ENCODE measurements around the gene CACNA2D3.

The CACNA2D3 gene

GRCh38 chr3:54164192-54164975, 42.0 kb downstream of the CACNA2D3 start:
- DNase-seq = no peak
- Histone ChIP-seq H3K27me3 (no peaks in the 10 kb centered on the region), H3K9me3 (no peaks in the 10 kb centered on the region), H3K27ac (no peak overlapping the region), H3K4me1 (no peaks in the 10 kb centered on the region), H3K4me3 (no peak overlapping the region), H3K36me3 (no peaks in the 10 kb centered on the region)
- TF ChIP-seq CTCF (IDR thresholded peaks at IDR 0.05) = no peak
- intact Hi-C loops (cut with DNase I; ENCODE audit: low total_unique reads) = no loop called here

GRCh38 chr3:54165865-54166264, 43.5 kb downstream of the CACNA2D3 start:
- H3K4me1 ChIP-seq = no peaks in the 10 kb centered on the region
- H3K36me3 ChIP-seq = no peaks in the 10 kb centered on the region
- intact Hi-C loops (cut with DNase I; ENCODE audit: low total_unique reads) = no loop called here
- no peaks in the 10 kb centered on the region for H3K9me3 ChIP-seq
- DNase-seq = no peak
- no peaks in the 10 kb centered on the region for H3K27me3 ChIP-seq
- TF ChIP-seq CTCF (IDR thresholded peaks at IDR 0.05) = no peak
- H3K27ac ChIP-seq = no peak overlapping the region
- no peak overlapping the region for H3K4me3 ChIP-seq

- no peak overlapping the region for H3K4me3 ChIP-seq
These were observed 45.6 kb downstream of the CACNA2D3 start for GRCh38 chr3:54167999-54168398.

GRCh38 chr3:54168451-54168850, 46.1 kb downstream of the CACNA2D3 start:
- Histone ChIP-seq H3K4me1 (no peaks in the 10 kb centered on the region), H3K9me3 (no peaks in the 10 kb centered on the region), H3K27me3 (no peaks in the 10 kb centered on the region), H3K4me3 (no peak overlapping the region), H3K36me3 (no peaks in the 10 kb centered on the region), H3K27ac (no peak overlapping the region)
- intact Hi-C loops (cut with DNase I; ENCODE audit: low total_unique reads) = no loop called here
- DNase-seq = no peak
- no peak for TF ChIP-seq CTCF (IDR thresholded peaks at IDR 0.05)

More at GRCh38 chr3:54167999-54168398, 45.6 kb downstream of the CACNA2D3 start:
- no peak for TF ChIP-seq CTCF (IDR thresholded peaks at IDR 0.05)
- Histone ChIP-seq H3K27ac (no peak overlapping the region), H3K27me3 (no peaks in the 10 kb centered on the region), H3K4me1 (no peaks in the 10 kb centered on the region), H3K36me3 (no peaks in the 10 kb centered on the region), H3K9me3 (no peaks in the 10 kb centered on the region)
- intact Hi-C loops (cut with DNase I; ENCODE audit: low total_unique reads) = no loop called here
- DNase-seq = no peak

- no peaks in the 10 kb centered on the region for H3K27me3 ChIP-seq
- no peak for DNase-seq
- H3K27ac ChIP-seq = no peak overlapping the region
- no peaks in the 10 kb centered on the region for H3K9me3 ChIP-seq
- H3K4me1 ChIP-seq = no peaks in the 10 kb centered on the region
- no peak for TF ChIP-seq CTCF (IDR thresholded peaks at IDR 0.05)
- intact Hi-C loops (cut with DNase I; ENCODE audit: low total_unique reads) = no loop called here
- H3K36me3 ChIP-seq = no peaks in the 10 kb centered on the region
- no peak overlapping the region for H3K4me3 ChIP-seq
These were observed 47.2 kb downstream of the CACNA2D3 start for GRCh38 chr3:54169524-54169923.
